ENCODE data around the gene PSMA4. TPM values are rescaled to one million over a fixed set of nuclear protein-coding genes. Genes with fewer than 3 reads are reported as not detected.
"Not testable (repeated sequence)": the region's sequence is repeated elsewhere in the genome, so short reads cannot be mapped to it uniquely, and the experiment has no call there.

PSMA4 gene
- total RNA-seq, 1 donor: 291 TPM

- no peak for DNase-seq (ENCODE audit: low read depth)
- TF ChIP-seq CTCF (IDR thresholded peaks at IDR 0.05; ENCODE audit: insufficient read depth, low read depth, low read length): no peak
- H3K4me3 ChIP-seq (ENCODE audit: low read depth, low read length): peak overlapping the region; percentile 90
Measured at GRCh38 chr15:78508272-78508671, 32.0 kb upstream of the PSMA4 start.

- no peak overlapping the region for H3K4me3 ChIP-seq (ENCODE audit: low read depth, low read length)
- DNase-seq (ENCODE audit: low read depth): no peak
- TF ChIP-seq CTCF (IDR thresholded peaks at IDR 0.05; ENCODE audit: insufficient read depth, low read depth, low read length): no peak
Measured at GRCh38 chr15:78509726-78510312, 30.4 kb upstream of the PSMA4 start.

- H3K4me3 ChIP-seq (ENCODE audit: low read depth, low read length); DNase-seq (ENCODE audit: low read depth): not testable (repeated sequence)
Measured at GRCh38 chr15:78520035-78520434, 20.2 kb upstream of the PSMA4 start.

- TF ChIP-seq CTCF (IDR thresholded peaks at IDR 0.05; ENCODE audit: insufficient read depth, low read depth, low read length): no peak
- no peak for DNase-seq (ENCODE audit: low read depth)
- H3K4me3 ChIP-seq (ENCODE audit: low read depth, low read length): no peak overlapping the region
Measured at GRCh38 chr15:78524230-78524629, 16.0 kb upstream of the PSMA4 start.

- H3K4me3 ChIP-seq (ENCODE audit: low read depth, low read length): no peak overlapping the region
- no peak for DNase-seq (ENCODE audit: low read depth)
- TF ChIP-seq CTCF (IDR thresholded peaks at IDR 0.05; ENCODE audit: insufficient read depth, low read depth, low read length): no peak
Measured at GRCh38 chr15:78527325-78527724, 12.9 kb upstream of the PSMA4 start.

GRCh38 chr15:78533331-78533730 lies 6.9 kb upstream of the PSMA4 start:
- no peak overlapping the region for H3K4me3 ChIP-seq (ENCODE audit: low read depth, low read length)
- DNase-seq (ENCODE audit: low read depth): no peak
- TF ChIP-seq CTCF (IDR thresholded peaks at IDR 0.05; ENCODE audit: insufficient read depth, low read depth, low read length): no peak

GRCh38 chr15:78536134-78536533 lies 4.1 kb upstream of the PSMA4 start:
- no peak for DNase-seq (ENCODE audit: low read depth)
- no peak for TF ChIP-seq CTCF (IDR thresholded peaks at IDR 0.05; ENCODE audit: insufficient read depth, low read depth, low read length)
- no peak overlapping the region for H3K4me3 ChIP-seq (ENCODE audit: low read depth, low read length)

All from fibroblast of villous mesenchyme (primary cell).